ENCODE measurements around the gene BICD1.
A peak's percentile ranks its signal among the peaks of the same experiment; 100 is the strongest.

Gene BICD1

DNA sequence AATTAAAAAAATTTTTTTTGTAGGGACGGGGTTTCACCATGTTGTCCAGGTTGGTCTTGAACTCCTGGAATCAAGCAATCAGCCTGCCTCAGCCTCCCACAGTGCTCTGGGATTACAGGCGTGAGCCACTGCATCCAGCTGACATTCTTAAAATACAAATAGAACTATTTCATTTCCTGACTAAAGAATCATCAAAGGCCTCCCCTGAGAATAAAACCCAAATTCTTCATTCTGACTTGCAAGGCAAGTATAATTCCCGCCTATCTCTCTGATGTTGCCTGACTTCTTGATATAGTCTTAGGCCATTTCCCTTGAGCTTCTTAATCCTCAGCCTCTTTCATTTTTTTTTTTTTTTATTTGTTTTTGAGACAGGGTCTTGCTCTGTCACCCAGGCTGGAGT is 4.4 kb upstream of the BICD1 start:
- DNase-seq (ENCODE audit: low read depth in 2 of 2): no peak

DNA sequence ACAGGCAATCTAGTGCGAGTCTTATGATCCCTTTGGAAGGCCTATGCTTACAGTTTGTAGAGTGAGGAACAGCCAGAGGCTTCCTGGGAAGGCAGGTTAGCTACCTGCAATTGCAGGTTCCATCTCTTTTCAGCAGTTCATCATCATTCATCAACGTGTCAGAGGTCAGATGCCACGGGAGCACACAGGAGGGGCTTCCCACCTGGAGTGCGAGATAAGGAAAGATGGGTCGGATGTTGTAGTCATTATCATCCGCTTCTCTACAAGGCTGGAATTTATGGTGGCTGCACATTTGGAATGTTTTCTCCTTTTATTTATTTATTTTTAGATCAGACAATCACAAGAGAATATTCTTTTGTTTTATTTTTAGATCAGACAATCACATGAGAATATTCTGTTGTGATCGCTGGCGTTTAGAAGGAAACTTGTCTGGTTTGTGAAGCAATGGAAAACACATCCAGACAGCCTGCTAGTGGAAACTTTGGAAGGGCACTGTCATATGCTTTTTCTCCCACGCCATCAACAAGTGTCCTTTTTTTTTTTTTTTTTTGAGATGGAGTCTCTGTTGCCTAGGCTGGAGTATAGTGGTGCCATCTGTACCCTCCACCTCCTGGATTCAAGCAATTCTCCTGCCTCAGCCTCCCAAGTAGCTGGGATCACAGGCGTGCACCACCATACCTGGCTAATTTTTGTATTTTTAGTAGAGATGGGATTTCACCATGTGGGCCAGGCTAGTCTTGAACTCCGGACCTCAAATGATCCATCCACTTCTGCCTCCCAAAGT is 1.9 kb upstream of the BICD1 start:
- DNase-seq (ENCODE audit: low read depth in 2 of 2): no peak

DNA sequence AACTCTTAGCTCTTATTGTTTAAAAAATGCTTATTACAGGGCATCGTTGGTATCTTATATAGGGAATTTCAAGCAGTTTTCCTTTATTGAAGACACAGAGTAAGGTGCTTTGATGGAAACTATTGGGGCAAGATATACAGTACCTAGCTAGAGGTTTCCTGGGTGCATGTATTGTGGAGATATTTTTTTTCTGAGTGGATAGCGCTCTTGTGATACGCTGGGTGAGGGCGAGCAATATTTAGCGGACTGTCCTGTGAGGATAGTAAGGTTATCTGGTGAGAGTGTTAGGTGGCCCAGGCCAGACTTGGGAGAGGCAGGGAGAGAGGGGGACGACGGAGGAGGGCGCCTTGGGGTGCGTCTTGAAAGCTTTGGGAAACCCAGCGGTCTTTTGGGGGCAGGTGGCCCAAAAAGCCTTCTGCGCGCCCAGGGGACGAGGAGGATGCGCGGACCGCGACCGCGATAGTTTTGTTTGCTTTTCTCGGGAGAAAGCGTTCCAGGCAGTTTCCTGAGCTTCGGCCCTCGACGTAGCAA is 596 bp upstream of the BICD1 start:
- no peak for DNase-seq (ENCODE audit: low read depth in 2 of 2)

- peak in 1 of 2 donors; percentile 20 for DNase-seq (ENCODE audit: low read depth in 2 of 2)
These were observed 966 bp downstream of the BICD1 start for GRCh38 chr12:32107359-32108267.

- DNase-seq (ENCODE audit: low read depth in 2 of 2): no peak
These were observed 2.1 kb downstream of the BICD1 start for GRCh38 chr12:32108787-32109186.

DNA sequence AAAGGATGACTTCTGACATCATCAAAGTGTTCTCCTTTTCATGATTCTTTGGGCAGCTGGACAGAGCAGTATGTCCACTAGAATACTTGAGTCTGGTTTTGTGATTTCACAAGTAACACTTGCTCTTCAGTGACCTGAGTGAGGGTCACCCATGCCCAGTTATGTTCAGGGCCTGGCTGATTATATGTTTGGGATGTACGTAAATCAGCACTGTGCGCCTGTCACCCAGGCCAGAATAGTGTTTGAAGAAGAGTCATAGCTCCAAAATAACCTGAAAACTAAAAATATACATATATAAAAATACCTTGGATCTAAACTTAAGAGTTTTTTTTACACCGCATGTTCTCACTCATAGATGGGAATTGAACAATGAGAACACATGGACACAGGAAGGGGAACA is 3.8 kb downstream of the BICD1 start:
- DNase-seq (ENCODE audit: low read depth in 2 of 2): no peak

DNA sequence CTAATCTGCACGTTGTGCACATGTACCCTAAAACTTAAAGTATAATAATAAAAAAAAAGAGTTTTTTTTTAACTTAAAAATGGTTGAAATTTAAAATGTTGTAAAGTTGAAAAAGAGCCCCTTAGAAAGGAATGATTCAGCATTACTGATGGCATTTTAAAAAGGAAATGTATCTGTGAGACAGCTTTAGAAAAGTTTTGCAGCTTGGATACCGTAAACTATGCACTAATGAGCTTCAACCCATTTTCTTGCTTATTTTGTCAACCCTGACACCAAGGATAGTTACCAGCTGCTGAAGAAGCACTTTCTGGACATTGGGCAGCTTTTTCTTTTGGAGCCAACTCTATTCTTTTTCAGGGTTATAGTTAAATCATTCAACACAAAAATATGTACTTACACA is 4.3 kb downstream of the BICD1 start:
- DNase-seq (ENCODE audit: low read depth in 2 of 2): no peak

GRCh38 chr12:32115404-32116104 is 8.9 kb downstream of the BICD1 start:
- no peak for DNase-seq (ENCODE audit: low read depth in 2 of 2)

DNA sequence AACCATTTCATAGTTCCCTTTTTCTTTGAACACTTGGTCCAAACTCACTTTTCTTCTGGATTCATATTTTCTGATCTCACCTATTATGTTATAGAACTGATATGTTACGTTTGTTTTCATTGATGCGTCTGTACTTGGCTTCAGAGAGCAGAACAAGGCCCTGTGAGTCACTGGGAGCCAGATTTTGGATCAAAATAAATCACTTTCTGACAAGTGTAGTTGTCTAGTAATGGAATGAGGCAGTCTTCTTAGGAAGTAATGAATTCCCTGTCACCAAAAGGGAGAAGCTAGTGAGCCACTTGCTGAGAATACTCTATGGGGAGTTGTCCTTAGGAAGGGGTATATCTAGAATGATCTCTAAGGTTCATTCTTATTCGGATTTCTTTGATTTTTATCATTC is 10.2 kb downstream of the BICD1 start:
- DNase-seq (ENCODE audit: low read depth in 2 of 2): no peak

DNA sequence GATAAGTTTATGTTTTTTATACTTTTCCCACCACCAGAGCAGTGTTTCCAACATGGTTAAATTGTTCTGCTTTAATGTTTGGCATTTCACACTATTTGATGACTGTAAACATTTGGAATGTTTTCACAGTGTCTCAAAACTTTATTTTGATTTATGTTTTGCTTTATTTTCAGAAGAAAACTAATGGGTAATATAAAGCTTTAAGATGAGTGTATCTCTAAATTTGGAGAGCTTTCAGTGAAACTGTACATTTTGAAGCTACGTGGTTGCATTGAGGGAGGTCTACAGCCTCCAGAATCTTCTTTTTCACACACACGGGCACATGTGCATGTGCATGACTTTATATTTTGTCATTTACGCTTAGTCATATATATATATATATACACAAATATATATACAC is 10.7 kb downstream of the BICD1 start:
- DNase-seq (ENCODE audit: low read depth in 2 of 2): no peak

DNA sequence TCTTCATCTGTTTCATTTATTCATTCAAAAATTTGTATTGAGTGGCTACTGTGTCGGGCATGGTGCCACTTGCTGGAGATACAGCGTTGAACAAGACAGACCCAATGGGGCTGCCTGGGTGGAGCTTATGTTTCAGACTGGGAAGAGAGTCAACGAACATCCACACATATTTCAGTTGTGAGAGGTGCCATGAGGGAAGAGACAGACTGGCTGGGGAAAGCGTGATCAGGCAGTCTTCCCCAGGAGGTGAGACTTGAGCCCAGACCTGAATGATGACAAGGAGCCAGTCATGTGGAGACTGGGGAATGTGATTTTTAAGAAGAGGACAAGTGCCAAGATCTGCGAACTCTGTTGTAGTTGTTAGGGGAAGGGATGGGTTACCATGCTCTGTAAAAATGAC is 12.2 kb downstream of the BICD1 start:
- DNase-seq (ENCODE audit: low read depth in 2 of 2): no peak

GRCh38 chr12:32120419-32120818 is 13.8 kb downstream of the BICD1 start:
- DNase-seq (ENCODE audit: low read depth in 2 of 2): no peak

DNA sequence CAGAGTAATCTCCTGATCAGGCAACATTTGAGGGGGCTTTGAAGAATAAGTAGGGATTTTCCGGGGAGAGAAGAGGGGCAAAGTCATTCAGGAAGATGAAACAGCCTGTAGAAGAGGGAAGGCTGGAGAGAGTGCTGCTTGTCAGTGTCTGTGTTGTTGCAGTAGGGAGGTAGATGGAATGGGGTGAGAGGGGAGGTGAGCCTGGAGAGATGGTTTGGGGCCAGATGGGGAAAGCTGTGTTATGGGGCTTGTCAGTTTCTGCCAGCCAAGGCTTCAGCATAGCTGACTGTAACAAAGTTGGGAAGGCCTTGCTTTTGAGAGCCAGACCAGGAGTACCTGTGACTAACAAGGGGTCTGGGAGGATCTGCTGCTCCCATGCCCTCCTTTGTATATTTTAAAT is 18.0 kb downstream of the BICD1 start:
- no peak for DNase-seq (ENCODE audit: low read depth in 2 of 2)

DNA sequence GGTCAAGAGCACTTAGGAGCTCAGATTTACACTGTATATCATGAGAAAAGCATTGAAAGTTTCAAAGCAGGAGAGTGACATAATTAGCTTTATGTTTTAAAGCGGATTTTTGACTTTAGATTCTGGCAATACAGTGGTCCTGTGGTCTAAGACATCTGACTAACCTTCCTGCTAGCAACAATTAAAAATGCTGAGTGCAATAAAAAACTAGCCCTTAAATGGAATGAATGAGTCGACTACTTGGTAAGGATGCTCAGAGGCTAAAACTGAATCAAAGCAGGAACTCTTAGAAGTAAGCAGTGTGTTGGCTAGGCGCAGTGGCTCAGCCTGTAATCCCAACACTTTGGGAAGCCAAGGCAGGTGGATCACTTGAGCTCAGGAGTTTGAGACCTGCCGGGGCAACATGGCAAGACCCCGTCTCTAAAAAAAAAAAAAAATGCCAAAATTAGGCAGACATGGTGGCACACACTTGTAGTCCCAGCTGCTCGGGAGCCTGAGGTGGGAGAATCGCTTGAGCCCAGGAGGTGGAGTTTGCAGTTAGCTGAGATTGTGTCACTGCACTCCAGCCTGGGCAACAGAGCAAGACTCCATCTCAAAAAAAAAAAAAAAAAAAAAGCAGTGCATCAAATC is 18.9 kb downstream of the BICD1 start:
- no peak for DNase-seq (ENCODE audit: low read depth in 2 of 2)

DNA sequence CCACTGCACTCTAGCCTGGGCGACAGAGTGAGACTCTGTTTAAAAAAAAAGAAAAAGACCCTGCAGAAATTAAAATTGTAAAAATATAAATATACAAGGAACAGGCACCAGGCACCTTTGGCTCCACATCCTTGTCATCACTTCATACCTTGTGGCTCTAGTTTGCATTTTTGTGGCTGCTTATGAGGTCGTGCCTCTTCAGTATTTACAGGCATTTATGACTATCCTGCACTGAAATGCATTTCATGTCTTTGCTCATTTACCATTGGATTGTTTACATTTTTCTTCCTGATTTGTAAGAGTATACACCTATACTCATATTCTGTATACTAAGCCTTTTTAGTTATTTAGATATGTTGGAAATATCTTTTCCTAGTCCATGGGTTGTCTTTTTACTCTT is 20.1 kb downstream of the BICD1 start:
- DNase-seq (ENCODE audit: low read depth in 2 of 2): no peak

DNA sequence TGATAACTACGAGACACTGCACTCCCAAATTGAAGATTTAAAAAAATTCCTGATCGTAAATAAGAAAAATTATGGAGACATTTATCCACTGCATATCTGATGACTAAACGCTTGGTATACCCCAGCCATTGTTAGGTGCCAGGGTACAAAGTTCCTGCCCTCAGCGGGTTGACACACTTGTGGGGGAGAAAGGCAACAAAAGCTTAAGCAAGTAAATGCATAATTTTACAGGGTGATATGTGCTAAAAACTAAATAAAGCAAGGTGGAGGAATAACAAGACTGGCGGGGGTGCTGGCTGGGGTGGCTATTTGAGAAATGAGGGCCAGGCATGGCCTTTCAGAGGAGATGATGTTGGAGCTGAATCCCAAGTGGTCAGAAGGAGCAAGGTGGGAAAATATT is 25.0 kb downstream of the BICD1 start:
- no peak for DNase-seq (ENCODE audit: low read depth in 2 of 2)

DNA sequence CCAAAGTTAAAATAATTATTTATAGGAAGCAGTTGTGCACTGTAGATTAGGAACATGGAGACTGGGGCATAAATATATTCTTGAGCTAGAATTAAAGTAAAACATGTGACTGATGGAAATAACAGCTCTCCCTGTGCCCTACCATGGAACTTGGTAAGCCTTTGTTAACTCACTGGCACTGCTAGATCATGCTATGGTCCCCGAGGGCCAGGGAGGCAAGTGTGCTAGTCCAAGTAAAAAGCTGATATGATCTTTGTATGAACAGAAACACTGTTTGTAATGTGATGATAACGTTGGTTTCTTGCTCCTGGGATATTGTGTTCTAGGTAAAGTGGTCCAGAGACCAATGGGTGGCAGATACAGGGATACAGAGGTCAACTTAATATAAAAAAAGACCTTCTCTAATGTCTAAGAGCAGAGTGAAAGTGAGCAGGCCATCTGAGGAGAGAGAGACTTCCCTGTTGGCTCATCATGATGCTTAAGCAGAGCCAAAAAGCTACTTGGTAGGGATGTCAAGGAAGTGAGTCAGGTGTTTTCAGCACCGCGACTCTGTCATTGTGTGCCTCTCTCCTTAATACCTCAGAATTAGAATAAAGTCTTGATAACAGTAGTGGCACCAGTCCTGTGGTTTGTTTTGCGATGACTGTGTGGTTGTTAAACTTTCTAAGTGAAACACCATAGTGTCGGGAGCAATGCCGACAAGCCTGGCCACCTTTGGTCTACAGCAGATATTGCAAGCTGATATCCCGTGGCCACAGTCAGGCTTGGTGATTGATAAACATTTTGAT is 27.6 kb downstream of the BICD1 start:
- DNase-seq (ENCODE audit: low read depth in 2 of 2): peak; percentile 10 to 22

GRCh38 chr12:32135967-32136366 is 29.3 kb downstream of the BICD1 start:
- DNase-seq (ENCODE audit: low read depth in 2 of 2): no peak

DNA sequence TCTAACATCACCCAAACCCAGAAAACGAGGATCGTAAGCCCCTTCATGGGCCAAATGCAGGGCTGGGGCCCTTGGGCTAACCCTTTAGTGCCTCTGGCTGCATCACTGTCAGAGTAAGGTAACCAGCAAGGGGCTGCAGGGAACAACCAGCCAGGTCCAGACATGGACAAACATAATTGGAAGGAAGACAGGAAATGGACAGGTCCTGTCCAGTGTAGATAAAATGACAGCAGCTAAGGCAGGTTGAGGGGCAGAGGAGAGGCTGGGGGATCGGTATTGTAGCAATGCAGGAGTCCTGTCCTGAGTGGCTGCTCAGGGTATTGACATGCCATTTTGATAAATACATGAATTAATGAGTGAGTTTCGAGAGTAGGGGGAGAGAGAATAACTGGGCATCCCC is 29.8 kb downstream of the BICD1 start:
- DNase-seq (ENCODE audit: low read depth in 2 of 2): no peak

DNA sequence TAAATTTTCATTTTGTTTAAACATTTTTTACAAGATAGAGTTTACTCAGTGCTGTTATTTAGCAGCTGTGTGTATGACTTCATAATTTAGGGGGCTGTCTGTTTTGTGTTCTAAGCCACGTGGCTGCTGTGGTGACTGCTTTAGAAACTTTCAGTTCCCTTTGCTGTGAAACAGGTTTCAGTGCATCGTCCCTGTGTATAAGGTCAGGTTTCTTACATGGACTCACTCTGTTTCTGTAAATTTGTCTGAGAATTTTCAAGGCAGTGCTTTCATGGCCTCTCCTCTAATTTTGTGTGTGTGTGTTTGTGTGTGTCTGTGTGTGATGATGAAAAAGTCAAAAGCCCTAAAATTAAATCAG is 32.4 kb downstream of the BICD1 start:
- no peak for DNase-seq (ENCODE audit: low read depth in 2 of 2)

GRCh38 chr12:32140877-32141276 is 34.2 kb downstream of the BICD1 start:
- DNase-seq (ENCODE audit: low read depth in 2 of 2): no peak
